ENCODE results near the gene POU2AF1.

GRCh38 chr11:111413849-111414248, 34.8 kb upstream of the POU2AF1 start:
- TF ChIP-seq FOXM1 (IDR thresholded peaks at IDR 0.05; ENCODE audit: borderline replicate concordance) (no peak), HDGF (IDR thresholded peaks at IDR 0.05; ENCODE audit: borderline replicate concordance) (no peak), SUZ12 (IDR thresholded peaks at IDR 0.05) (no peak), FOXK2 (IDR thresholded peaks at IDR 0.05) (no peak), L3MBTL2 (conservative IDR thresholded peaks at IDR 0.05) (no peak), NFRKB (IDR thresholded peaks at IDR 0.05) (no peak)

All from HEK293T (cell line).